ENCODE data around the gene FOXK2. TPM values are rescaled to one million over a fixed set of nuclear protein-coding genes. Genes with fewer than 3 reads are reported as not detected.

Gene FOXK2
- total RNA-seq, 1 donor from 2014 or later: 42.5 TPM

- TF ChIP-seq CTCF (IDR thresholded peaks at IDR 0.05; ENCODE audit: insufficient read depth, low read length, poor library complexity, severe bottlenecking): no peak
- Histone ChIP-seq H3K4me3 (ENCODE audit: low read depth, low read length) (no peak overlapping the region), H3K36me3 (ENCODE audit: control insufficient read depth, insufficient read depth, low read length) (no peaks in the 10 kb centered on the region), H3K27me3 (ENCODE audit: control insufficient read depth, insufficient read depth, low read length) (no peaks in the 10 kb centered on the region)
- no peak for DNase-seq (ENCODE audit: low read depth)
Observed at GRCh38 chr17:82636626-82637598, 117.4 kb downstream of the FOXK2 start.

- DNase-seq (ENCODE audit: low read depth): no peak
- no peaks in the 10 kb centered on the region for H3K36me3 ChIP-seq (ENCODE audit: control insufficient read depth, insufficient read depth, low read length)
- TF ChIP-seq CTCF (IDR thresholded peaks at IDR 0.05; ENCODE audit: insufficient read depth, low read length, poor library complexity, severe bottlenecking): no peak
- no peaks in the 10 kb centered on the region for H3K27me3 ChIP-seq (ENCODE audit: control insufficient read depth, insufficient read depth, low read length)
- no peak overlapping the region for H3K4me3 ChIP-seq (ENCODE audit: low read depth, low read length)
Observed at GRCh38 chr17:82638183-82638773, 118.7 kb downstream of the FOXK2 start.

DNA sequence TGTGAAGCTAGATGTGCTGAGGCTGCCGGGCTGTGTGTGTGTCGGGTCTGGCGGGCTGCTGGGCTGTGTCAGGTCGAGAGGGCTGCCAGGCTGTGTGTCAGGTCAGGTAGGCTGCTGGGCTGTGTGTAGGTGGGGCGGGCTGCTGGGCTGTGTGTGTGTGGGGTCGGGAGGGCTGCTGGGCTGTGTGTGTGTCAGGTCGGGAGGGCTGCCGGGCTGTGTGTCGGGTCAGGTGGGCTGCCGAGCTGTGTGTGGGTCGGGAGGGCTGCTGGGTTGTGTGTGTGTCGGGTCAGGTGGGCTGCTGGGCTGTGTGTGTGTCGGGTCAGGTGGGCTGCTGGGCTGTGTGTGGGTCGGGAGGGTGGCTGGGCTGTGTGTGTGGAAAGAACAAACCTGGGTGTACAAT lies 120.1 kb downstream of the FOXK2 start:
- H3K4me3 ChIP-seq (ENCODE audit: low read depth, low read length): no peak overlapping the region
- H3K27me3 ChIP-seq (ENCODE audit: control insufficient read depth, insufficient read depth, low read length): no peaks in the 10 kb centered on the region
- H3K36me3 ChIP-seq (ENCODE audit: control insufficient read depth, insufficient read depth, low read length): peaks cover 4% of the 10 kb centered on the region
- TF ChIP-seq CTCF (IDR thresholded peaks at IDR 0.05; ENCODE audit: insufficient read depth, low read length, poor library complexity, severe bottlenecking): no peak
- DNase-seq (ENCODE audit: low read depth): no peak

DNA sequence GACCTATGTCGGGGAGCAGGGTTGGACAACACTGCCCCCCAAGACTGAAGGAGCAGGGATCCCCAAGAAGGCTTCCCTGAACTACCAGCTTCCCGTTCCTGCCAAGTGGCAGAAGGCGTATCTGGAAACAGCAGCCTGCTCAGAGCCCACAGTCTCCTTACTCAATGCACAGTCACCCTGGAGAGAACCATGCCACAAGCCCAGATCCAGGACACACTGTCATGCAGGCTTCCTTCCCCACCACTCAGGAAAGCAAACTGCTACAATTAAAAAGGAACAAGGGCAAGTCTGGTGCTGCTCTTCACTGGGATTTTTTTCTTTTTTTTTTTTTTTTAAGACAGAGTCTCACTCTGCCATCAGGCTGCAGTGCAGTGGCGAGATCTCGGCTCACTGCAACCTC lies 120.5 kb downstream of the FOXK2 start:
- Histone ChIP-seq H3K36me3 (ENCODE audit: control insufficient read depth, insufficient read depth, low read length) (peaks cover 4% of the 10 kb centered on the region), H3K4me3 (ENCODE audit: low read depth, low read length) (no peak overlapping the region), H3K27me3 (ENCODE audit: control insufficient read depth, insufficient read depth, low read length) (no peaks in the 10 kb centered on the region)
- TF ChIP-seq CTCF (IDR thresholded peaks at IDR 0.05; ENCODE audit: insufficient read depth, low read length, poor library complexity, severe bottlenecking): no peak
- DNase-seq (ENCODE audit: low read depth): no peak

DNA sequence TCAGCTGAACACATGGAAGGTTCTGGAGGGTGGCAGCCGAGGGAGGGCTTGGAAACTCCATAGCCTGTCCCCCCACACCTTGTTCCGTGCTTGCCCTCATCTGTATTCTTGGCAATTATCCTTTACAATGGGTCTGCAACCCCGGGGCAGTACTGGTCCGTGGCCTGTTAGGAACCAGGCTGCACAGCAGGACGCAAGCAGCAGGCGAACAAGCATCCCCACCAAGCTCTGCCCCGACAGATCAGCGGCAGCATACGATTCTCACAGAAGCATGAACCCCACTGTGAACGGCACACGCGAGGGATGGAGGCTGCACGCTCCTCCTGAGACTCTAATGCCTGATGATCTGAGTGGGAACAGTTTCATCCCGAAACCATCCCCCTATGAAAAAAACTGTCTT lies 122.5 kb downstream of the FOXK2 start:
- peaks cover 4% of the 10 kb centered on the region for H3K36me3 ChIP-seq (ENCODE audit: control insufficient read depth, insufficient read depth, low read length)
- no peak for TF ChIP-seq CTCF (IDR thresholded peaks at IDR 0.05; ENCODE audit: insufficient read depth, low read length, poor library complexity, severe bottlenecking)
- no peak for DNase-seq (ENCODE audit: low read depth)
- H3K4me3 ChIP-seq (ENCODE audit: low read depth, low read length): no peak overlapping the region
- H3K27me3 ChIP-seq (ENCODE audit: control insufficient read depth, insufficient read depth, low read length): no peaks in the 10 kb centered on the region

Measured in kidney epithelial cell (primary cell).